ENCODE results near the gene TNRC6A. TPM values are rescaled to one million over a fixed set of nuclear protein-coding genes. Genes with fewer than 3 reads are reported as not detected.
A peak's percentile ranks its signal among the peaks of the same experiment; 100 is the strongest.

Gene TNRC6A
- total and polyA plus RNA-seq, 2 of the 13 experiments (the other 11 are each of a cell fraction or from before 2014, with no cell fraction given) = 30.9 to 43.6 TPM

DNA sequence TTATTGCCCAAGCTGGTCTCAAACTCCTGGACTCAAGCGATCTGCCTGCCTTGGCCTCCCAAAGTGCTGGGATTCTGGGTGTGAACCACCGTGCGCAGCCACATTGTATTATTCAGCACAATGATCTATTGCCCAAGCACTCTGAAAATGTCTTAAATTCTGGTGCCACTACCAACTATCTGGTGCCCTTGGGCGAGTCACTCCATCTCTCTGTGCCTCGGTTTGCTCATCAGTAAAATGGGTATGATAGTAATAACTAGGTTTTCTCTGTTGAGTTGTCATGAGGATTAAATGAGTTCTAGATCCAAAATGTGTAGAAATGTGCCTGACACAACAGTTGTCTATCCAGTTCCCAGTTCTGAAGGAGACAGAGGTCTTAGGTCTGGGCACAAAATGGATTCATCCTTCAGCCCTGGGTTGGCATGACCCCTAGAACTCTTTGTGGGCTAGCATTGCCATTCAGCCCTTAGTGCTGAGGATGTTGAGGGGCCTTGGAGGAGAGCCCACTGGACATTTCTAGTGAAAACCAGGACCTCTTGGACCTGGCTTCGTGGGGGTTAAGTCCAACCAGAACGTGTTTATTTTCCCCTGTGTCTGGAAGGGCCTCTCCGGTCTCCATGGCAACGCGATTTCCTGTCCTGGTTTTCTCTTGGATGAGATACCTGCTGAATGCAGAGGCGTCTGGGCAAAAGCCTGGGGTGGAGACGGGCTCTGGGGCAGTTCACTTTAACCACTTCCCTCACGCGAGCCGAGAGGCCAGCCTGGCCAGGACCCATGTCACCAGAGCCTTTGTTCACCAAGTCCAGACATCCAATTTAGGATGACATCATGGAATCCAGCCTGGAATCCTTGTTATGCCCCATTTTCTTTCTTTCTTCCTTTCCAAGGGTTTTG lies 43.7 kb upstream of the TNRC6A start (continued):
- TF ChIP-seq, protein P1, sequence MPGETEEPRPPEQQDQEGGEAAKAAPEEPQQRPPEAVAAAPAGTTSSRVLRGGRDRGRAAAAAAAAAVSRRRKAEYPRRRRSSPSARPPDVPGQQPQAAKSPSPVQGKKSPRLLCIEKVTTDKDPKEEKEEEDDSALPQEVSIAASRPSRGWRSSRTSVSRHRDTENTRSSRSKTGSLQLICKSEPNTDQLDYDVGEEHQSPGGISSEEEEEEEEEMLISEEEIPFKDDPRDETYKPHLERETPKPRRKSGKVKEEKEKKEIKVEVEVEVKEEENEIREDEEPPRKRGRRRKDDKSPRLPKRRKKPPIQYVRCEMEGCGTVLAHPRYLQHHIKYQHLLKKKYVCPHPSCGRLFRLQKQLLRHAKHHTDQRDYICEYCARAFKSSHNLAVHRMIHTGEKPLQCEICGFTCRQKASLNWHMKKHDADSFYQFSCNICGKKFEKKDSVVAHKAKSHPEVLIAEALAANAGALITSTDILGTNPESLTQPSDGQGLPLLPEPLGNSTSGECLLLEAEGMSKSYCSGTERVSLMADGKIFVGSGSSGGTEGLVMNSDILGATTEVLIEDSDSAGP (CRISPR knock-in tag; IDR thresholded peaks at IDR 0.05; ENCODE audit: borderline replicate concordance) = no peak
- TF ChIP-seq, protein P2, sequence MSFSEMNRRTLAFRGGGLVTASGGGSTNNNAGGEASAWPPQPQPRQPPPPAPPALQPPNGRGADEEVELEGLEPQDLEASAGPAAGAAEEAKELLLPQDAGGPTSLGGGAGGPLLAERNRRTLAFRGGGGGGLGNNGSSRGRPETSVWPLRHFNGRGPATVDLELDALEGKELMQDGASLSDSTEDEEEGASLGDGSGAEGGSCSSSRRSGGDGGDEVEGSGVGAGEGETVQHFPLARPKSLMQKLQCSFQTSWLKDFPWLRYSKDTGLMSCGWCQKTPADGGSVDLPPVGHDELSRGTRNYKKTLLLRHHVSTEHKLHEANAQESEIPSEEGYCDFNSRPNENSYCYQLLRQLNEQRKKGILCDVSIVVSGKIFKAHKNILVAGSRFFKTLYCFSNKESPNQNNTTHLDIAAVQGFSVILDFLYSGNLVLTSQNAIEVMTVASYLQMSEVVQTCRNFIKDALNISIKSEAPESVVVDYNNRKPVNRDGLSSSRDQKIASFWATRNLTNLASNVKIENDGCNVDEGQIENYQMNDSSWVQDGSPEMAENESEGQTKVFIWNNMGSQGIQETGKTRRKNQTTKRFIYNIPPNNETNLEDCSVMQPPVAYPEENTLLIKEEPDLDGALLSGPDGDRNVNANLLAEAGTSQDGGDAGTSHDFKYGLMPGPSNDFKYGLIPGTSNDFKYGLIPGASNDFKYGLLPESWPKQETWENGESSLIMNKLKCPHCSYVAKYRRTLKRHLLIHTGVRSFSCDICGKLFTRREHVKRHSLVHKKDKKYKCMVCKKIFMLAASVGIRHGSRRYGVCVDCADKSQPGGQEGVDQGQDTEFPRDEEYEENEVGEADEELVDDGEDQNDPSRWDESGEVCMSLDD (CRISPR knock-in tag; IDR thresholded peaks at IDR 0.05; ENCODE audit: borderline replicate concordance) = 0 out of 2 replicates have a peak, but pooled peaks have one; percentile 44
- TF ChIP-seq ZNF629 (CRISPR knock-in tag; conservative IDR thresholded peaks at IDR 0.05) (peak; percentile 97), DPF2 (CRISPR knock-in tag; IDR thresholded peaks at IDR 0.05; ENCODE audit: borderline replicate concordance, low read depth) (no peak), YEATS2 (CRISPR knock-in tag; IDR thresholded peaks at IDR 0.05; ENCODE audit: borderline replicate concordance) (peak; percentile 14; the same call in 1 of the 2 replicates), ZMYM3 (CRISPR knock-in tag; IDR thresholded peaks at IDR 0.05) (peak; percentile 91), ZNF232 (CRISPR knock-in tag; IDR thresholded peaks at IDR 0.05; ENCODE audit: borderline replicate concordance) (0 out of 2 replicates have a peak, but pooled peaks have one; percentile 32), ZNF143 (CRISPR knock-in tag; IDR thresholded peaks at IDR 0.05) (peak; percentile 8; the same call in 1 of the 2 replicates), ZNF7 (CRISPR knock-in tag; IDR thresholded peaks at IDR 0.05) (peak; percentile 14; the same call in 1 of the 2 replicates), SP4 (CRISPR knock-in tag; IDR thresholded peaks at IDR 0.05) (no peak), ZNF205 (CRISPR knock-in tag; IDR thresholded peaks at IDR 0.05) (no peak), MED8 (CRISPR knock-in tag; IDR thresholded peaks at IDR 0.05; ENCODE audit: insufficient replicate concordance) (no peak), KDM5A (IDR thresholded peaks at IDR 0.05; ENCODE audit: borderline replicate concordance, low read length) (no peak), EP300 (IDR thresholded peaks at IDR 0.05; ENCODE audit: low read depth in 2 of 2, low read length in 2 of 2) (peak in 1 of 2 experiments; percentile 56; a peak in 2 of 4 replicates), EP300 (CRISPR knock-in tag; IDR thresholded peaks at IDR 0.05; ENCODE audit: borderline replicate concordance) (no peak), KDM1A (CRISPR knock-in tag; IDR thresholded peaks at IDR 0.05) (peak; percentile 90), ZNF747 (CRISPR knock-in tag; IDR thresholded peaks at IDR 0.05; ENCODE audit: borderline replicate concordance) (no peak), EHMT2 (IDR thresholded peaks at IDR 0.05; ENCODE audit: borderline replicate concordance, low read depth, low read length) (0 out of 2 replicates have a peak, but pooled peaks have one; percentile 12), PRMT3 (CRISPR knock-in tag; IDR thresholded peaks at IDR 0.05; ENCODE audit: borderline replicate concordance, low read depth) (no peak), RNF2 (conservative IDR thresholded peaks at IDR 0.05; ENCODE audit: low read depth) (0 out of 2 replicates have a peak, but pooled peaks have one; percentile 58), BORCS8-MEF2B (CRISPR knock-in tag; IDR thresholded peaks at IDR 0.05) (0 out of 2 replicates have a peak, but pooled peaks have one; percentile 50), IRX3 (CRISPR knock-in tag; IDR thresholded peaks at IDR 0.05; ENCODE audit: borderline replicate concordance, low read depth) (no peak), ZNF564 (CRISPR knock-in tag; IDR thresholded peaks at IDR 0.05) (no peak)
- TF ChIP-seq, protein P3, sequence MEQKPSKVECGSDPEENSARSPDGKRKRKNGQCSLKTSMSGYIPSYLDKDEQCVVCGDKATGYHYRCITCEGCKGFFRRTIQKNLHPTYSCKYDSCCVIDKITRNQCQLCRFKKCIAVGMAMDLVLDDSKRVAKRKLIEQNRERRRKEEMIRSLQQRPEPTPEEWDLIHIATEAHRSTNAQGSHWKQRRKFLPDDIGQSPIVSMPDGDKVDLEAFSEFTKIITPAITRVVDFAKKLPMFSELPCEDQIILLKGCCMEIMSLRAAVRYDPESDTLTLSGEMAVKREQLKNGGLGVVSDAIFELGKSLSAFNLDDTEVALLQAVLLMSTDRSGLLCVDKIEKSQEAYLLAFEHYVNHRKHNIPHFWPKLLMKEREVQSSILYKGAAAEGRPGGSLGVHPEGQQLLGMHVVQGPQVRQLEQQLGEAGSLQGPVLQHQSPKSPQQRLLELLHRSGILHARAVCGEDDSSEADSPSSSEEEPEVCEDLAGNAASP (CRISPR knock-in tag; IDR thresholded peaks at IDR 0.05; ENCODE audit: borderline replicate concordance) = peak; percentile 42; the same call in 1 of the 2 replicates
